IMR-90 (cell line): Measurements from ENCODE around the gene CYYR1. TPM values are rescaled to one million over a fixed set of nuclear protein-coding genes. Genes with fewer than 3 reads are reported as not detected.

Source experiments
- ATAC-seq: fragments of 200-7000 bp; cut with Tn5 transposase; 2 replicates; pipeline ENCODE4 v1.9.1; 2020; ENCODE audit warnings: low read depth, mild to moderate bottlenecking, moderate library complexity
- BruUV-seq: library from RNA; stranded (reverse); fragments of 400-500 nt; replicated peaks from 2 replicates; lab custom pipeline; 2021; lab: Mats Ljungman, UMichigan
- CTCF ChIA-PET: fragments of 300-600 bp; formaldehyde crosslinking; extraction: SDS; loops from one replicate; lab custom pipeline; 2021; ENCODE audit warnings: antibody characterized with exemption; lab: Yijun Ruan, JAX
- POLR2A ChIA-PET: fragments of 300-600 bp; sonication (Branson Sonifier 250); formaldehyde crosslinking; loops from one replicate; lab custom pipeline; 2022; ENCODE audit warnings: antibody characterized with exemption; ENCODE audit not compliant: unreplicated experiment; lab: Charles Lee
- DNase-seq: peaks from one replicate; pipeline ENCODE4 v3.0.0; 2013
- H2AFZ ChIP-seq: replicated peaks from 2 replicates; pipeline ENCODE3; 2013; ENCODE audit warnings: low read length, mild to moderate bottlenecking; ENCODE audit not compliant: poor library complexity
- H2AK5ac ChIP-seq: 2 replicates; pipeline ENCODE4 v1.6.1; 2013; ENCODE audit warnings: low read depth, low read length, inconsistent platforms
- H2AK9ac ChIP-seq: replicated peaks from 2 replicates; pipeline ENCODE3; 2013; ENCODE audit warnings: mild to moderate bottlenecking, low read depth, low read length, moderate library complexity; ENCODE audit not compliant: poor library complexity
- H2BK120ac ChIP-seq: 2 replicates; pipeline ENCODE4 v1.6.1; 2013; ENCODE audit warnings: low read depth, low read length, inconsistent platforms
- H2BK15ac ChIP-seq: 3 replicates; pipeline ENCODE4 v1.6.1; 2013; ENCODE audit warnings: low read depth, low read length, inconsistent platforms
- H2BK20ac ChIP-seq: 2 replicates; pipeline ENCODE4 v1.6.1; 2013; ENCODE audit warnings: low read depth, mild to moderate bottlenecking, inconsistent platforms, low read length, moderate library complexity
- H2BK5ac ChIP-seq: 2 replicates; pipeline ENCODE4 v1.6.1; 2013; ENCODE audit warnings: mild to moderate bottlenecking, low read depth, low read length, inconsistent platforms; ENCODE audit not compliant: poor library complexity, severe bottlenecking
- H3K14ac ChIP-seq: replicated peaks from 2 replicates; pipeline ENCODE4 v1.6.1; 2013; ENCODE audit warnings: low read depth, low read length, inconsistent platforms
- H3K18ac ChIP-seq: 2 replicates; pipeline ENCODE4 v1.6.1; 2013; ENCODE audit warnings: low read depth, low read length, control low read depth
- H3K23ac ChIP-seq: 2 replicates; pipeline ENCODE4 v1.6.1; 2013; ENCODE audit warnings: low read depth, low read length, inconsistent platforms
- H3K27ac ChIP-seq: 2 replicates; pipeline ENCODE4 v1.5.1; 2013; ENCODE audit warnings: mild to moderate bottlenecking, control low read depth, low read length; ENCODE audit not compliant: insufficient read depth
- H3K27me3 ChIP-seq: 2 replicates; pipeline ENCODE4 v1.6.1; 2013; ENCODE audit warnings: low read length; ENCODE audit not compliant: control insufficient read depth, insufficient read depth
- H3K36me3 ChIP-seq: 2 replicates; pipeline ENCODE4 v1.6.1; 2013; ENCODE audit warnings: low read length, mixed read lengths; ENCODE audit not compliant: control insufficient read depth, insufficient read depth
- H3K4ac ChIP-seq: 2 replicates; pipeline ENCODE4 v1.6.1; 2013; ENCODE audit warnings: low read depth, low read length, inconsistent platforms
- H3K4me1 ChIP-seq: 2 replicates; pipeline ENCODE4 v1.6.1; 2013; ENCODE audit warnings: low read length, mixed read lengths; ENCODE audit not compliant: control insufficient read depth, insufficient read depth
- H3K4me2 ChIP-seq: 2 replicates; pipeline ENCODE4 v1.6.1; 2013; ENCODE audit warnings: low read depth, mild to moderate bottlenecking, control low read depth, low read length, moderate library complexity
- H3K4me3 ChIP-seq: 2 replicates; pipeline ENCODE4 v1.5.1; 2013; ENCODE audit warnings: low read depth, mild to moderate bottlenecking, control low read depth, low read length, moderate library complexity; ENCODE audit not compliant: insufficient read depth
- H3K56ac ChIP-seq: 2 replicates; pipeline ENCODE4 v1.6.1; 2013; ENCODE audit warnings: low read length, inconsistent platforms; ENCODE audit not compliant: insufficient read depth; ENCODE audit errors: extremely low read depth
- H3K79me1 ChIP-seq, 2 experiments: 2 replicates each; pipeline ENCODE4 v1.6.1; 2013; ENCODE audit warnings: low read length in 2 of 2, inconsistent platforms in 1 of 2, low read depth in 1 of 2
- H3K9ac ChIP-seq: 2 replicates; pipeline ENCODE4 v1.6.1; 2013; ENCODE audit warnings: low read depth, low read length, control low read depth
- H3K9me1 ChIP-seq: 2 replicates; pipeline ENCODE4 v1.6.1; 2013; ENCODE audit warnings: low read length, inconsistent platforms; ENCODE audit not compliant: insufficient read depth
- H3K9me3 ChIP-seq: 2 replicates; pipeline ENCODE4 v1.6.1; 2013; ENCODE audit warnings: low read length; ENCODE audit not compliant: control insufficient read depth, insufficient read depth
- H4K20me1 ChIP-seq: 2 replicates; pipeline ENCODE4 v1.6.1; 2013; ENCODE audit warnings: low read length, inconsistent platforms; ENCODE audit not compliant: insufficient read depth
- H4K5ac ChIP-seq: 2 replicates; pipeline ENCODE4 v1.6.1; 2013; ENCODE audit warnings: mild to moderate bottlenecking, low read depth, low read length, control low read depth
- H4K8ac ChIP-seq, 2 experiments: 2 replicates each; pipeline ENCODE4 v1.6.1; 2013; ENCODE audit warnings: low read depth in 2 of 2, low read length in 2 of 2, control low read depth in 1 of 2, inconsistent platforms in 1 of 2
- H4K91ac ChIP-seq: 2 replicates; pipeline ENCODE4 v1.6.1; 2013; ENCODE audit warnings: low read depth, low read length, inconsistent platforms; ENCODE audit not compliant: insufficient read depth
- CHD1 ChIP-seq: IDR thresholded peaks from 2 replicates; pipeline ENCODE4 v1.6.1; 2012; ENCODE audit warnings: low read depth, low read length, improper control_type of control experiment
- ELK1 ChIP-seq: fragments of 150-350 bp; IDR thresholded peaks from 2 replicates; pipeline ENCODE4 v1.6.1; 2016; ENCODE audit warnings: low read depth, mild to moderate bottlenecking, low read length, moderate library complexity, borderline replicate concordance
- FOS ChIP-seq: fragments of 150-350 bp; IDR thresholded peaks from 2 replicates; pipeline ENCODE4 v1.6.1; 2016; ENCODE audit warnings: low read depth, low read length
- POLR2A ChIP-seq: IDR thresholded peaks from 2 replicates; pipeline ENCODE4 v1.6.1; 2012; ENCODE audit warnings: mild to moderate bottlenecking, low read depth, low read length
- RAD21 ChIP-seq: IDR thresholded peaks from 2 replicates; pipeline ENCODE4 v1.6.1; 2012; ENCODE audit warnings: low read length, improper control_type of control experiment
- RFX5 ChIP-seq: IDR thresholded peaks from 2 replicates; pipeline ENCODE4 v1.8.0; 2012; ENCODE audit warnings: low read depth, mild to moderate bottlenecking, low read length, moderate library complexity
- SMC3 ChIP-seq: fragments of 150-350 bp; IDR thresholded peaks from 2 replicates; pipeline ENCODE4 v1.6.1; 2016; ENCODE audit warnings: low read depth, mild to moderate bottlenecking, antibody characterized with exemption, low read length, moderate library complexity
- WGBS, 2 experiments: methylation state at CpG; one replicate each; pipeline versions ENCODE4 v1.1.5 to v1.1.7; 2013; ENCODE audit warnings: missing lambda C conversion rate in 2 of 2; ENCODE audit not compliant: insufficient read length in 1 of 2; ENCODE audit errors: extremely low coverage in 2 of 2; 5-methylcytosine and 5-hydroxymethylcytosine counted together
- dilution Hi-C: fragments of 300-500 bp; cut with HindIII; formaldehyde crosslinking; loops from one replicate; pipeline ENCODE4 v1.14.3; 2018; ENCODE audit warnings: low sequenced_read_pairs; ENCODE audit not compliant: unreplicated experiment
- in situ Hi-C: fragments of 300-500 bp; cut with MboI; formaldehyde crosslinking; loops from 3 replicates; pipeline ENCODE4 v1.14.3; 2019; ENCODE audit warnings: low sequenced_read_pairs, inconsistent platforms, mixed read lengths
- intact Hi-C: fragments of 100-400 bp; cut with micrococcal nuclease; formaldehyde crosslinking; loops from 2 replicates; pipeline ENCODE4 v1.10.0; 2022
- polyA plus RNA-seq, 3 experiments: library from polyadenylated mRNA; depleted of rRNA; stranded (reverse); fragments of >200 nt; gene quantifications; 2 replicates each; pipeline ENCODE4 v1.2.3, GENCODE V29; 2012; ENCODE audit warnings: low replicate concordance in 1 of 3
- total RNA-seq: library from RNA; depleted of rRNA; stranded (reverse); fragments of >200 nt; gene quantifications from 2 replicates; pipeline ENCODE4 v1.2.3, GENCODE V29; 2012
- TF ChIP-seq, protein P1 (sequence below): conservative IDR thresholded peaks from 2 replicates; pipeline ENCODE4 v1.5.1; 2012; ENCODE audit warnings: mild to moderate bottlenecking, low read depth, low read length, improper control_type of control experiment

Gene CYYR1
- total and polyA plus RNA-seq, 2 of the 4 experiments (the other 2 are of a cell fraction): not detected

GRCh38 chr21:26443291-26443690 is 129.8 kb downstream of the CYYR1 start:
- Histone ChIP-seq H2BK120ac (no peak overlapping the region), H2AK5ac (no peak overlapping the region), H3K4me1 (no peaks in the 10 kb centered on the region), H4K5ac (no peak overlapping the region), H3K9me1 (no peaks in the 10 kb centered on the region), H4K8ac (no peak overlapping the region), H2AFZ (no peak overlapping the region), H2AK9ac (no peak overlapping the region), H3K56ac (no peak overlapping the region), H3K18ac (no peak overlapping the region), H3K79me1 (no peaks in the 10 kb centered on the region), H4K91ac (no peak overlapping the region), H3K9ac (no peak overlapping the region), H3K4me2 (no peak overlapping the region), H3K4ac (no peak overlapping the region), H4K20me1 (no peaks in the 10 kb centered on the region), H2BK15ac (no peak overlapping the region), H3K27me3 (no peaks in the 10 kb centered on the region), H3K4me3 (no peak overlapping the region), H2BK20ac (no peak overlapping the region), H3K14ac (no peak overlapping the region), H3K9me3 (no peaks in the 10 kb centered on the region), H3K27ac (no peak overlapping the region), H2BK5ac (no peak overlapping the region), H3K36me3 (no peaks in the 10 kb centered on the region), H3K23ac (no peak overlapping the region)
- CTCF ChIA-PET: no interaction called here
- dilution Hi-C loops (no loop called here), in situ Hi-C loops (no loop called here), intact Hi-C loops (no loop called here)
- DNase-seq (no peak), ATAC-seq (no peak)
- no CpG with 5 or more reads among the region's 1 CpG for whole genome bisulfite sequencing, 2 experiments
- BruUV-seq: no TSS peak
- POLR2A ChIA-PET: no interaction called here
- no peak for TF ChIP-seq RAD21
- TF ChIP-seq RFX5: no peak
- no peak for TF ChIP-seq POLR2A
- no peak for TF ChIP-seq SMC3
- TF ChIP-seq FOS: no peak
- TF ChIP-seq, protein P1, sequence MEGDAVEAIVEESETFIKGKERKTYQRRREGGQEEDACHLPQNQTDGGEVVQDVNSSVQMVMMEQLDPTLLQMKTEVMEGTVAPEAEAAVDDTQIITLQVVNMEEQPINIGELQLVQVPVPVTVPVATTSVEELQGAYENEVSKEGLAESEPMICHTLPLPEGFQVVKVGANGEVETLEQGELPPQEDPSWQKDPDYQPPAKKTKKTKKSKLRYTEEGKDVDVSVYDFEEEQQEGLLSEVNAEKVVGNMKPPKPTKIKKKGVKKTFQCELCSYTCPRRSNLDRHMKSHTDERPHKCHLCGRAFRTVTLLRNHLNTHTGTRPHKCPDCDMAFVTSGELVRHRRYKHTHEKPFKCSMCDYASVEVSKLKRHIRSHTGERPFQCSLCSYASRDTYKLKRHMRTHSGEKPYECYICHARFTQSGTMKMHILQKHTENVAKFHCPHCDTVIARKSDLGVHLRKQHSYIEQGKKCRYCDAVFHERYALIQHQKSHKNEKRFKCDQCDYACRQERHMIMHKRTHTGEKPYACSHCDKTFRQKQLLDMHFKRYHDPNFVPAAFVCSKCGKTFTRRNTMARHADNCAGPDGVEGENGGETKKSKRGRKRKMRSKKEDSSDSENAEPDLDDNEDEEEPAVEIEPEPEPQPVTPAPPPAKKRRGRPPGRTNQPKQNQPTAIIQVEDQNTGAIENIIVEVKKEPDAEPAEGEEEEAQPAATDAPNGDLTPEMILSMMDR: no peak
- TF ChIP-seq ELK1: no peak
- TF ChIP-seq CHD1: no peak
